NOMO-1 (cell line): ENCODE measurements around the gene ERCC6L.

Experiments
- DNase-seq, 2 experiments: peaks; one replicate each; lab custom pipeline; 2025; ENCODE audit not compliant: unreplicated experiment in 2 of 2; lab: John Stamatoyannopoulos, UW

The ERCC6L gene

DNA sequence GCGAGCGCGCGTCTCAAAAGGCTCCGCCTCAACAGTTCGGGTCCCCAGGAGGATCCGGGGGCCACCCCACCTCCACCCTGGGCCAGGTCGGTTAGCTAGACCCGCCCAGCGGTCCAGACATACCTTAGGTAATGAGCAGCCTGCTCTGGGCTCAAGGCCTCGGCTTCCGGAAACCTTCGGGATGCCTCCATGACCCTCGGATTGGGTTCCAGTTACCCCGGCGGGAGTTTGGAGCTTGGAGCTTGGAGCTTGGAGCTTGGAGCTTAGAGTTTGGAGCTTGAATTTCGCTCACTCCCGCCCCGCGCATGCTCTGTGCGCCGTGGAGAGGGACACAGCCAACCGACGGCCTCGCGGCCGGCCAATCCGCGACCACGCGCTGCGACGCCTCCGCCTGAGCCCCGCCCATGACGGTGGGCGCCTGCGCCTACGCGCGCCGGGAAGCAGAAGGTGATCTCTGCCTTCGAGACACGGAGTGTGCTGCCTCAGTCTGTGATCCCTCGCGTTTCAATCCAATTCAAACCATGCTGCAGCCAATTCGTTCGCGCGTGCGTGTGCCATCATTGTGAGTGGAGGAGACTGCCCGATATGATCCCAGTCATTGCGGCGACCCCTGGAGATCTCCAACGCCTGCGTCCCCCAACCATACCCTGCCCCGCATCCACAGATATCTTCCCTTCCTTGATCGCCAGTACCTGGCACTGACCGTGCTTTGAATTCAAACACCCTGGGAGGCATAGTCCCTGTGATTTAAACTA lies at the start of gene ERCC6L:
ERCC6L (minus strand) TSS at position 307 of the 755 bp plus-strand sequence; CDS start at position 191, 116 bp downstream.
- DNase-seq, result peak; percentile 66 to 75

DNA sequence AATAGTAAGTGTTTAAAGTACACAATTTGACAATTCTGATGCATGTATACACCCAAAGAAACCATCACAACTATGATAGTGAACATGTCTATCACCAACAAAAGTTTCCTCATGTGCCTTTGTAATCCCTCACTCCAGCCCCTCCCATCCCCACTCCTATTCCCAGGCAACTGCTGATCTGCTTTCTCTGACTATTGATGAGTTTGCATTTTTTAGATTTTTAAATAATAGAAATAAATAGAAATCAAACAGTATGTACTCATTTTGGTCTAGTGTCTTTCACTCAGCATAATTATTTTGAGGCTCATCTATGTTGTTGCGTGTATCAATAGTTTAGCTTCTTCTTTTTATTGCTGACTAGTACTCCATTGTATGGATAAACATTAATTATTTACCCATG lies 43.5 kb upstream of the ERCC6L start:
- no peak for DNase-seq

GRCh38 chrX:72280321-72280845 lies 41.6 kb upstream of the ERCC6L start:
- DNase-seq, result no peak

- DNase-seq, result no peak
Observed at GRCh38 chrX:72276478-72276953, 37.7 kb upstream of the ERCC6L start.

GRCh38 chrX:72274526-72274925 lies 35.7 kb upstream of the ERCC6L start:
- no peak for DNase-seq

DNA sequence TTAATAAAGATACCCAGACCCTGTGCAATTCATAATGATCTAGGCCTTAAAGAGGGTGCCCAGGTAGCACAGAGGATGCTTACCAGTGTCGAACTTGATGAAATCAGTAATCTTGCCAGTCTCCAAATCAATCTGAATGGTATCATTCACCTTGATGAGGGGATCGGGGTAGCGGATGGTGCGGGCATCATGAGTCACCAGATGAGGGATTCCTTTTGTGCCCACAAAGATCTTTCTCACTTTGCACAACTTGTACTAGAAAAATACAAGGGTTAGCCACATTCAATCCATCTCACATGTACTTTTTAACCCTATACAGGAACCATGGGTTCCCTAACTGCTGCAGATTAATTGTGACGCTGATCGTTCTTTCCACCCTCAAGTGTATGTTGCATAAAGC lies 34.9 kb upstream of the ERCC6L start:
- no peak for DNase-seq

- DNase-seq, result no peak
Observed at GRCh38 chrX:72272868-72273267, 34.0 kb upstream of the ERCC6L start.

DNA sequence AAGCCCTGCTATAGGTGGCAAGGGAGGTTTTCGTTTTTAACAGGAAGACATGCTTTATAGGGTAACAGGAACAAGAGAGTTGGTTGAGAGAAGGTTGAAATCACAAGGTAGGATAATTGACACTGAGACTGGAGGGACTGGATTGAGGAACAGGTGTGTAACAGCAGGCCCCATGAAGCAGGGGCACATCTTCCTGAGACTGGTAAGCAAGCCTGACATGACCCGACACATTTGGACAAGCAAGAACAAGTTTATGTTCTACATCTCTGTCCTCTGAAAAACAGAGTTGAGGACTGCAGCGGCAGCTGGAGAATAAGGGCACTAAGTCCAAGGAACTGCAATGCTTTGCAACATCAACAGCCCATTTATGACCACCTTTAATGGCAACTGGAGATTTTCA lies 33.0 kb upstream of the ERCC6L start:
- no peak for DNase-seq

- DNase-seq, result no peak
Observed at GRCh38 chrX:72271091-72271788, 32.4 kb upstream of the ERCC6L start.

- DNase-seq, result no peak
Observed at GRCh38 chrX:72270316-72270866, 31.6 kb upstream of the ERCC6L start.

GRCh38 chrX:72269671-72270251 lies 30.9 kb upstream of the ERCC6L start:
- DNase-seq, result no peak

DNA sequence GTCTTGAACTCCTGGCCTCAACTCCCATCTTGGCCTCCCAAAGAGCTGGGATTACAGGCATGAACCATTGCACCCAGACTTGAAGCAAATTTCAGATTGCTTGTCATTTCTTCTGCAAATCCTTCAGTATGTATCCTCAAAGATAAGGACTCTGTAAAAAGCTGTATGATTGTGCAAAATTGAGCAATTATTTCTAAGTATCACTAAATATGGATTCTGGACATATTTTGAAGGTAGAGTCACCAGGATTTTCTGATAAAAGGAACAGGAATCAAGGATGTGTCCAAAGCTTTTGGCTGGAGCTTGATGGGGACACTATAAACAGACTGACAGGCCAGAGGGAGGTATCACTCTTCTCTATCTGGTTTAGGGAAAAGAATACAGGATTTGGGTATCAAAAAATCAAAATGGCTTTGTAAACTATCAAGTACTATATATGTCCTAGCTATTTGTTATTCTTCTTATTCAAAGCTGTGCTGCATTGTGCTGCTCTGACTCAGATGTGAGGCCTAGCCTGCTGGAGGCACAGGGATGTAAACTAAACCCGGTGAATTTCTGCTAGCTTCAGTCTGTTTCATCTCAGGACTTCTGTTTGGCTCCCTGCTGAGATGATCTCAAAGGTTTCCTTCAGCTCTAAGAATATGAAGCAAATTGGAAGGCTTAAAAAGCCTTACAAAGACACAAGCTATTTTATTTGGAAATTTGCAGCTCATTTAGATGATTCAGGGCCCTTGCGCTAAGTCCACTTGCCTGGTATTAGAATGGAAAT lies 30.0 kb upstream of the ERCC6L start:
- DNase-seq, result no peak

DNA sequence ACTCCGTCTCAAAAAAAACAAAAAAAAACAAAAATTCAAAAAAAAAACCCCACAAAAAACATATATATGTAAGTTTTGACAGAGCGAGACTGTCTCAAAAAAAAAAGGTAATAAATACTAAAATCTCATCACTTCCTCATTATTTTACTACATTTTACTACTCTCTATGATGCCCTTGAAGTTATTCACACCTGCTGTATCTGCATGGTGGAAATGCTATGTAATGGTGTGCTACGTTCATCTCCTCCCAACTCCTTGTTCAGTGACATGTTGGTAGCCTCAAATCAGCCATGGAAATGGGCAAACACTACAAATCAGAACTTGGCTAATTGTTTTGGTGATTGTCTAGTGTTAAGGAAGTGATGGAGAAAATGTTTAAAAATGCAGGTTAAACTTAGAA lies 26.4 kb upstream of the ERCC6L start:
- DNase-seq, result no peak

DNA sequence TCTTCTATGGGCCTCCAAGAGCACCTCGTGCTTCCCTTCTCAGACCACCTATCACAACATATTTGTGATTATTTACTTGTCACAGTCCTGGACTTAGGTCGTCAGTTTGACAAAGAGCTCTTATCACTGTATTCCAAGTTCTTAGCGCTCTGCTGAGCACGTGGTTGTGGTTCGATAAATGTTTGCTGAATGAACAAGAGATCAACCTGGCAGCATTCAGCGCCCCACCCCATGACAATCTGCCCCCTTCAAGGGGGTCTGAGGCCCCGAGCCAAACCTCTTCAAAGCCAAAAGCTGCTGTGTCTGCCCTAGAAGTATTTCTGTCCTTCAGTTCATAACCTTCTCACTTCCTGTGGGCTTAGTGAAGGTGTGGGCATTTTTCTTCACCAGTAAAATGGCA lies 23.2 kb upstream of the ERCC6L start:
- no peak for DNase-seq

DNA sequence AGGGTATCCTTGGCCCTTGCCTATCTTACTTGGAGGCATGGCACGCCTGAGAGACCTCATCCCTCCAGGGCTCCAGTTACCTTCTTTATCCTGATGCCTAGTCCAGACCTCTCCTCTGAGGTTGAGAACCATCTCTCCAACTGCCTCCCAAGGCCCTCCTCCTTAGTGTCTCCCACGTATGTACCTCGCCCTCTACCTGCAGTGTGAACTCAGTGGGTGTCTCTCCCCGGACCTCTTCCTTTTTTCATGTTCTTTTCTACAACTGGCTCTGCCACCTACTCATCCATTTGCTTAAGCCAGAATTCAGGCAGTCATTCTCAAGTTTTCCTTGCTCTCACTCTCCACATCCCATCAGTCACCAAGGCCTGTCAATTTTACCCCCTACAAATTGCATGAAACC lies 21.6 kb upstream of the ERCC6L start:
- DNase-seq, result no peak

GRCh38 chrX:72258174-72258573 lies 19.3 kb upstream of the ERCC6L start:
- no peak for DNase-seq

GRCh38 chrX:72255864-72256263 lies 17.0 kb upstream of the ERCC6L start:
- no peak for DNase-seq

DNA sequence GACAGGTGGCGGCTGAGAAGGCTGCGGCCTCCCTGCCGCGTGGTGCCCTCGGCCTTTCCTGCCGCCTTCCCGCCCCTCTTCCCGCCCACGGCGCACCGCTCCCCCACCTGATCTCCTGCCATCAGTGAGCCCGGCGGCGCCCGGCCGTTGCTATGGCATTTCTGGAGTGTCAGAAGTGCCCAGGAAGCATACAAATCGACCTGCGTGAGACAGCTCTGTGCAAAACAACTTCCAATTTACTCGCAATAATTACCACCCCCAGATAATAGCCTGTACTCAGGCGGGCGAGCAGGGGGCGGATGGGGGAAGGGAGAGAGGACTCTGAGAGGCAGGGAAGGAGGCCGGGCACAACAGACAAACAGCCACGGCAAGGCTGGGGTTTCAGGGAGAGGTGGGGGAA lies 16.6 kb upstream of the ERCC6L start:
- DNase-seq, result no peak

GRCh38 chrX:72254816-72255215 lies 16.0 kb upstream of the ERCC6L start:
- no peak for DNase-seq

DNA sequence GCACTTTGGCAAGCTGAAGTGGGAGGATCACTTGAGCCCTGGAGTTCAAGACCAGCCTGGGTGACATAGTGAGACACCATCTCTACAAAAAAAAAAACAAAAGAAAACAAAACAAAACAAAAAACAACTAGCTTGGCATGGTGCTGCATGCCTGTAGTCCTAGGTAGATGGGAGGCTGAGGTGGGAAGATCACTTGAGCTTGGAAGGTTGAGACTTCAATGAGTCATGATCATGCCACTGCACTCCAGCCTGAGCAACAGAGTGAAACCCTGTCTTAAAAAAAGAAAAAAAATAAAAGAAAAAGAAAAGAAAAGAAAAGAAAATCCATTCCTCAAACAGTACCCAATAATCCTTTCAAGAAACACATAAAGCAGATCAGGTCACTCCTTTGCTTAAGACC lies 14.9 kb upstream of the ERCC6L start:
- no peak for DNase-seq
